GM23338 (cell line): Measurements from ENCODE around the gene SMAD9.

Experiments
- CTCF ChIP-seq, 2 experiments: fragments of 200-600 bp in 1 of 2; sonication (generic) in 1 of 2; conservative IDR thresholded peaks; 2 replicates each; pipeline versions ENCODE4 v1.5.1 to v1.6.1; 2016 to 2017; ENCODE audit warnings: antibody characterized with exemption in 2 of 2, low read depth in 2 of 2, mild to moderate bottlenecking in 2 of 2, moderate library complexity in 1 of 2
- EZH2 ChIP-seq: fragments of 200-600 bp; sonication (generic); IDR thresholded peaks from one replicate; pipeline ENCODE4 v1.8.0; 2017; ENCODE audit warnings: antibody characterized with exemption, mild to moderate bottlenecking, low read depth; ENCODE audit not compliant: unreplicated experiment
- POLR2AphosphoS5 ChIP-seq: IDR thresholded peaks from 2 replicates; pipeline ENCODE4 v1.6.1; 2016; ENCODE audit warnings: antibody characterized with exemption, low read depth

DNA sequence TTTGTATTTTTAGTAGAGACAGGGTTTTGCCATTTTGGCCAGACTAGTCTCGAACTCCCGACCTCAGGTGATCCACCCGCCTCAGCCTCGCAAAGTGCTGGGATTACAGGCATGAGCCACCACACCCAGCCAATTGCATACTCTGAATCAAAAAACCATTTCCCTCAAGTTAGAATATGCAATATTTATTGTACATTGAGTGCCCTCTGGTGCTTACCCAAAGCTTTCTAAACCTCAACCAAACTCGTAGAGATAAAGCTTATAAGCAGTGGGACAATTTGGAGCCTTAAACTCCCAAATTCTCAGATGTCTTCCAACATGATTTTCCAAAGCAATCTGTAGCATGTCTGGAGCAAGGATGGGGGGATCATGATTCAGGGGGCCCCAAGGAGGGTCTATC lies 78.6 kb downstream of the SMAD9 start:
- TF ChIP-seq CTCF (conservative IDR thresholded peaks at IDR 0.05; ENCODE audit: low read depth in 2 of 2) (no peak; a peak in 1 of 4 replicates), POLR2AphosphoS5 (no peak), EZH2 (no peak)
